H1 (cell line): ENCODE data around the gene TSPAN15. TPM values are rescaled to one million over a fixed set of nuclear protein-coding genes. Genes with fewer than 3 reads are reported as not detected.

Source experiments
- CTCF ChIA-PET: fragments of 300-600 bp; sonication (Branson Sonifier 250); formaldehyde crosslinking; loops from one replicate; lab custom pipeline; 2021; ENCODE audit not compliant: partially characterized antibody; lab: Charles Lee
- POLR2A ChIA-PET: fragments of 300-600 bp; sonication (Branson Sonifier 250); formaldehyde crosslinking; loops from one replicate; lab custom pipeline; 2021; ENCODE audit warnings: inconsistent platforms; ENCODE audit not compliant: partially characterized antibody; lab: Charles Lee
- DNase-seq, 2 experiments: peaks; one replicate each; pipeline versions ENCODE4 v3.0.0 to v3.0.0-alpha.2; 2010 to 2022; ENCODE audit warnings: low spot score in 2 of 2, low read depth in 1 of 2, mixed read lengths in 1 of 2
- FAIRE-seq: peaks from 2 replicates; lab custom pipeline; 2011; peaks lifted over from hg19 to GRCh38; lab: Jason Lieb, UNC
- H2AFZ ChIP-seq: 2 replicates; pipeline ENCODE4 v1.8.1; 2012; ENCODE audit warnings: low read length, inconsistent platforms
- H2AK5ac ChIP-seq: 2 replicates; pipeline ENCODE4 v1.6.1; 2013; ENCODE audit warnings: low read depth, low read length
- H2BK120ac ChIP-seq: replicated peaks from 2 replicates; pipeline ENCODE3; 2013; ENCODE audit warnings: low read depth, low read length, inconsistent platforms
- H2BK12ac ChIP-seq: 2 replicates; pipeline ENCODE4 v1.6.1; 2013; ENCODE audit warnings: low read depth, low read length
- H2BK15ac ChIP-seq: 2 replicates; pipeline ENCODE4 v1.6.1; 2013; ENCODE audit warnings: low read length
- H2BK20ac ChIP-seq: 2 replicates; pipeline ENCODE4 v1.6.1; 2013; ENCODE audit warnings: low read length
- H2BK5ac ChIP-seq: 2 replicates; pipeline ENCODE4 v1.6.1; 2013; ENCODE audit warnings: low read depth, low read length
- H3K14ac ChIP-seq: 2 replicates; pipeline ENCODE4 v1.6.1; 2013; ENCODE audit warnings: inconsistent platforms; ENCODE audit not compliant: insufficient read length
- H3K18ac ChIP-seq: 2 replicates; pipeline ENCODE4 v1.6.1; 2013; ENCODE audit warnings: low read length; ENCODE audit errors: extremely low read depth
- H3K23ac ChIP-seq: 2 replicates; pipeline ENCODE4 v1.6.1; 2013; ENCODE audit warnings: inconsistent platforms; ENCODE audit not compliant: insufficient read length
- H3K23me2 ChIP-seq: 2 replicates; pipeline ENCODE4 v1.6.1; 2013; ENCODE audit warnings: low read depth, low read length
- H3K27ac ChIP-seq: 2 replicates; pipeline ENCODE4 v1.6.1; 2011; ENCODE audit warnings: low read depth, low read length, inconsistent platforms
- H3K27me3 ChIP-seq, 4 experiments: replicated peaks in 1 of 4; 1 replicate in 1 of 4; 2 replicates in 3 of 4; pipeline versions ENCODE4 v1.6.1 to v1.8.1; 2011 to 2013; ENCODE audit warnings: low read length in 3 of 4, mild to moderate bottlenecking in 3 of 4, inconsistent platforms in 2 of 4, mixed read lengths in 2 of 4, moderate library complexity in 1 of 4; ENCODE audit not compliant: control insufficient read depth in 3 of 4, insufficient read depth in 3 of 4; ENCODE audit errors: extremely low read depth in 1 of 4
- H3K36me3 ChIP-seq, 4 experiments: 2 replicates each; pipeline versions ENCODE4 v1.6.1 to v1.8.1; 2011 to 2013; ENCODE audit warnings: mild to moderate bottlenecking in 4 of 4, low read length in 3 of 4, moderate library complexity in 2 of 4, control low read depth in 1 of 4, inconsistent platforms in 1 of 4; ENCODE audit not compliant: insufficient read depth in 4 of 4, control insufficient read depth in 2 of 4
- H3K4ac ChIP-seq: replicated peaks from 2 replicates; pipeline ENCODE3; 2013; ENCODE audit warnings: low read length, low read depth, mixed read lengths, inconsistent platforms; ENCODE audit not compliant: insufficient read length
- H3K4me1 ChIP-seq, 4 experiments: replicated peaks in 1 of 4; 1 replicate in 1 of 4; 2 replicates in 3 of 4; pipeline versions ENCODE4 v1.6.1 to v1.8.1; 2011 to 2013; ENCODE audit warnings: low read length in 3 of 4, inconsistent platforms in 2 of 4, mixed read lengths in 1 of 4; ENCODE audit not compliant: insufficient read depth in 4 of 4, control insufficient read depth in 3 of 4
- H3K4me2 ChIP-seq, 2 experiments: 2 replicates each; pipeline versions ENCODE4 v1.6.1 to v1.8.1; 2011 to 2013; ENCODE audit warnings: low read depth in 2 of 2, low read length in 2 of 2, control low read depth in 1 of 2, inconsistent platforms in 1 of 2, mild to moderate bottlenecking in 1 of 2; ENCODE audit not compliant: insufficient read depth in 1 of 2
- H3K4me3 ChIP-seq, 4 experiments: fragments of 200-600, 300-600 bp in 1 of 4; sonication (generic), shearing (Covaris generic), sonication (Bioruptor Twin) in 1 of 4; 2 replicates each; pipeline versions ENCODE4 v1.5.1 to v1.8.1; 2011 to 2016; ENCODE audit warnings: low read length in 4 of 4, low read depth in 3 of 4, control low read depth in 2 of 4, inconsistent platforms in 2 of 4, mild to moderate bottlenecking in 2 of 4, mixed read lengths in 1 of 4, moderate library complexity in 1 of 4; ENCODE audit not compliant: insufficient read depth in 2 of 4; ENCODE audit errors: extremely low read depth in 1 of 4
- H3K56ac ChIP-seq: replicated peaks from 2 replicates; pipeline ENCODE3; 2013; ENCODE audit warnings: low read depth, mild to moderate bottlenecking, mixed read lengths, low read length, inconsistent platforms; ENCODE audit not compliant: insufficient read length
- H3K79me1 ChIP-seq: 2 replicates; pipeline ENCODE4 v1.6.1; 2013; ENCODE audit warnings: low read depth, low read length, control low read depth
- H3K79me2 ChIP-seq, 2 experiments: 2 replicates each; pipeline versions ENCODE4 v1.6.1 to v1.8.1; 2012 to 2013; ENCODE audit warnings: low read length in 2 of 2, mild to moderate bottlenecking in 2 of 2, inconsistent platforms in 1 of 2; ENCODE audit not compliant: insufficient read depth in 2 of 2, control insufficient read depth in 1 of 2
- H3K9ac ChIP-seq, 4 experiments: replicated peaks in 1 of 4; 1 replicate in 1 of 4; 2 replicates in 3 of 4; pipeline versions ENCODE4 v1.6.1 to v1.8.1; 2011 to 2013; ENCODE audit warnings: low read depth in 3 of 4, low read length in 3 of 4, control low read depth in 2 of 4, mild to moderate bottlenecking in 2 of 4, moderate library complexity in 2 of 4, inconsistent platforms in 1 of 4; ENCODE audit errors: extremely low read depth in 1 of 4
- H3K9me3 ChIP-seq, 2 experiments: 2 replicates each; pipeline versions ENCODE4 v1.6.1 to v1.8.1; 2012 to 2013; ENCODE audit warnings: mild to moderate bottlenecking in 2 of 2, moderate library complexity in 2 of 2, control low read depth in 1 of 2, inconsistent platforms in 1 of 2, low read depth in 1 of 2, low read length in 1 of 2, mixed read lengths in 1 of 2; ENCODE audit not compliant: insufficient read depth in 2 of 2
- H4K20me1 ChIP-seq, 2 experiments: replicated peaks in 1 of 2; 2 replicates each; pipeline versions ENCODE3 to v1.8.1; 2011 to 2013; ENCODE audit warnings: inconsistent platforms in 2 of 2, low read length in 2 of 2, mild to moderate bottlenecking in 1 of 2; ENCODE audit not compliant: insufficient read depth in 2 of 2, control insufficient read depth in 1 of 2
- H4K5ac ChIP-seq: 2 replicates; pipeline ENCODE4 v1.6.1; 2013; ENCODE audit warnings: low read length, low read depth, mixed read lengths, inconsistent platforms; ENCODE audit not compliant: insufficient read length
- H4K8ac ChIP-seq: 2 replicates; pipeline ENCODE4 v1.8.0; 2013; ENCODE audit warnings: mild to moderate bottlenecking, moderate library complexity, low read length, inconsistent platforms; ENCODE audit not compliant: insufficient read depth; ENCODE audit errors: extremely low read depth
- H4K91ac ChIP-seq: replicated peaks from 2 replicates; pipeline ENCODE3; 2013; ENCODE audit warnings: low read length, mixed read lengths, inconsistent platforms; ENCODE audit not compliant: insufficient read length
- CHD1 ChIP-seq: IDR thresholded peaks from 2 replicates; pipeline ENCODE4 v1.6.1; 2012; ENCODE audit warnings: low read depth, low read length, improper control_type of control experiment
- CHD2 ChIP-seq: IDR thresholded peaks from 2 replicates; pipeline ENCODE4 v1.6.1; 2012; ENCODE audit warnings: low read length, improper control_type of control experiment
- CTBP2 ChIP-seq: IDR thresholded peaks from 2 replicates; pipeline ENCODE4 v1.7.0; 2011; ENCODE audit warnings: borderline replicate concordance, mild to moderate bottlenecking, moderate library complexity, mixed read lengths, low read length; ENCODE audit not compliant: insufficient read depth, insufficient read length
- EP300 ChIP-seq, 2 experiments: IDR thresholded peaks; 1 replicate in 1 of 2; 2 replicates in 1 of 2; pipeline ENCODE4 v1.6.1; 2011 to 2012; ENCODE audit warnings: low read depth in 2 of 2, low read length in 2 of 2, mild to moderate bottlenecking in 2 of 2, borderline replicate concordance in 1 of 2, inconsistent platforms in 1 of 2, moderate library complexity in 1 of 2
- KDM4A ChIP-seq: IDR thresholded peaks from one replicate; pipeline ENCODE4 v1.7.1; 2012; ENCODE audit warnings: low read depth, mild to moderate bottlenecking, moderate library complexity, low read length, inconsistent platforms; ENCODE audit not compliant: severe bottlenecking
- NRF1 ChIP-seq: IDR thresholded peaks from 2 replicates; pipeline ENCODE4 v1.6.1; 2011; ENCODE audit warnings: mild to moderate bottlenecking, low read depth, low read length, improper control_type of control experiment
- SAP30 ChIP-seq: fragments of 300-600 bp; sonication (generic); IDR thresholded peaks from 2 replicates; pipeline ENCODE4 v1.7.1; 2012; ENCODE audit warnings: low read length, moderate library complexity, mild to moderate bottlenecking, inconsistent platforms; ENCODE audit not compliant: insufficient read depth, insufficient replicate concordance
- SP4 ChIP-seq: IDR thresholded peaks from 2 replicates; pipeline ENCODE4 v1.6.1; 2012; ENCODE audit warnings: low read length, inconsistent platforms
- TCF12 ChIP-seq: IDR thresholded peaks from 2 replicates; pipeline ENCODE4 v1.6.1; 2011; ENCODE audit warnings: low read depth, mild to moderate bottlenecking, low read length
- WGBS, 2 experiments: shearing (Covaris generic) in 1 of 2; methylation state at CpG; one replicate each; pipeline versions ENCODE4 v1.1.6 to v1.1.7; 2013 to 2015; ENCODE audit warnings: low lambda C conversion rate in 2 of 2, mixed read lengths in 2 of 2, inconsistent platforms in 1 of 2, low coverage in 1 of 2, missing lambda C conversion rate in 1 of 2; ENCODE audit not compliant: insufficient replicate concordance in 2 of 2, insufficient coverage in 1 of 2, insufficient read length in 1 of 2; ENCODE audit errors: extremely low coverage in 1 of 2, missing lambda C conversion rate in 1 of 2; 5-methylcytosine and 5-hydroxymethylcytosine counted together
- polyA plus RNA-seq, 7 experiments: library from polyadenylated mRNA; depleted of rRNA in 3 of 7; stranded (reverse) in 5 of 7; unstranded in 2 of 7; fragments of >200 nt in 5 of 7; fragments of 200-250 nt in 2 of 7; gene quantifications; 1 replicate in 5 of 7; 2 replicates in 1 of 7; 4 replicates in 1 of 7; pipeline versions ENCODE4 v1.2.1 to v1.2.3, GENCODE V29; 2011 to 2013; ENCODE audit warnings: missing spikeins in 2 of 7, mixed read lengths in 2 of 7
- total RNA-seq: library from RNA; stranded (reverse); fragmentation: NEBNext Ultra II Directional; extraction: Animal tissue kit (Norgen Biotek cat#: 25700); gene quantifications from 2 replicates; pipeline ENCODE4 v1.2.1, GENCODE V29; 2021
- TF ChIP-seq, protein P1 (sequence below): IDR thresholded peaks from 2 replicates; pipeline ENCODE4 v1.6.1; 2011; ENCODE audit warnings: low read depth, mild to moderate bottlenecking, low read length; ENCODE audit not compliant: insufficient read depth

The TSPAN15 gene
- total and polyA plus RNA-seq, 2 of the 8 experiments (the other 6 are each of a cell fraction or from before 2014, with no cell fraction given): 9.7 to 20.0 TPM

- FAIRE-seq (no peak), DNase-seq (peak; percentile 81 to 95)
- Histone ChIP-seq H2AK5ac (no peak overlapping the region), H4K20me1 (no peaks in the 10 kb centered on the region), H4K91ac (no peak overlapping the region), H2AFZ (no peak overlapping the region; the same call in 1 of the 2 replicates), H3K23ac (no peak overlapping the region), H4K5ac (no peak overlapping the region), H3K27ac (no peak overlapping the region), H3K4me3 (peak overlapping the region in 1 of 4 experiments; percentile 47; a peak in 2 of 8 replicates), H3K9ac (no peak overlapping the region), H3K18ac (peak overlapping the region; percentile 32; the same call in 1 of the 2 replicates), H2BK12ac (no peak overlapping the region), H3K4me2 (peak overlapping the region; percentile 4 to 59; a peak in 3 of 4 replicates), H3K27me3 (no peaks in the 10 kb centered on the region), H4K8ac (peak overlapping the region; percentile 93; the same call in 1 of the 2 replicates), H3K4ac (no peak overlapping the region), H3K23me2 (no peaks in the 10 kb centered on the region), H2BK15ac (no peak overlapping the region), H3K4me1 (peaks cover 0 to 10% (median 7%) of the 10 kb centered on the region in 4 experiments; a peak in 6 of 7 replicates), H3K79me2 (no peaks in the 10 kb centered on the region), H3K79me1 (no peaks in the 10 kb centered on the region), H3K14ac (no peak overlapping the region), H2BK5ac (no peak overlapping the region), H3K56ac (no peak overlapping the region), H2BK20ac (no peak overlapping the region), H3K36me3 (0 out of 8 replicates have a peak, but pooled peaks cover 0 to 2% (median 0%) of the 10 kb centered on the region in 4 experiments), H2BK120ac (no peak overlapping the region), H3K9me3 (no peaks in the 10 kb centered on the region)
- WGBS, 2 experiments: 7% methylated on average over 42 of the region's 64 CpGs; no CpG with 5 or more reads in 1 of the 2 experiments
- ChIA-PET CTCF (interaction anchor here (0.6 to 7.6 kb wide), 42 partner anchors 10 to 313 kb away, joined by 3 to 69 read pairs (median 4); partner anchors contain the start of genes HK1, HKDC1, TACR2 and TSPAN15), POLR2A (interaction anchor here (0.7 to 1.8 kb wide), 5 partner anchors 10 to 230 kb away, joined by 3 to 6 read pairs (median 3); no protein-coding TSS in a partner anchor)
- TF ChIP-seq SAP30 (no peak), EP300 (IDR thresholded peaks at IDR 0.05; ENCODE audit: borderline replicate concordance in 1 of 2, low read depth in 2 of 2, low read length in 2 of 2) (no peak), NRF1 (no peak), CHD2 (no peak), KDM4A (peak; percentile 44), CHD1 (no peak), CTBP2 (no peak), TCF12 (no peak), SP4 (0 out of 2 replicates have a peak, but pooled peaks have one; percentile 48)
- TF ChIP-seq, protein P1, sequence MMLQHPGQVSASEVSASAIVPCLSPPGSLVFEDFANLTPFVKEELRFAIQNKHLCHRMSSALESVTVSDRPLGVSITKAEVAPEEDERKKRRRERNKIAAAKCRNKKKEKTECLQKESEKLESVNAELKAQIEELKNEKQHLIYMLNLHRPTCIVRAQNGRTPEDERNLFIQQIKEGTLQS: no peak
Measured at GRCh38 chr10:69408318-69409175, 42.7 kb upstream of the TSPAN15 start.
